ENCODE results near the gene AASS. TPM values are rescaled to one million over a fixed set of nuclear protein-coding genes. Genes with fewer than 3 reads are reported as not detected.

Gene AASS
- total RNA-seq, 4 donors from 2014 or later = 52.5 to 128 (median 67.1) TPM

- TF ChIP-seq CTCF (IDR thresholded peaks at IDR 0.05; ENCODE audit: low read depth) = no peak
These were observed 11.5 kb upstream of the AASS start for GRCh38 chr7:122155566-122155965.

- TF ChIP-seq CTCF (IDR thresholded peaks at IDR 0.05; ENCODE audit: low read depth) = no peak
These were observed 4.8 kb upstream of the AASS start for GRCh38 chr7:122148878-122149277.

DNA sequence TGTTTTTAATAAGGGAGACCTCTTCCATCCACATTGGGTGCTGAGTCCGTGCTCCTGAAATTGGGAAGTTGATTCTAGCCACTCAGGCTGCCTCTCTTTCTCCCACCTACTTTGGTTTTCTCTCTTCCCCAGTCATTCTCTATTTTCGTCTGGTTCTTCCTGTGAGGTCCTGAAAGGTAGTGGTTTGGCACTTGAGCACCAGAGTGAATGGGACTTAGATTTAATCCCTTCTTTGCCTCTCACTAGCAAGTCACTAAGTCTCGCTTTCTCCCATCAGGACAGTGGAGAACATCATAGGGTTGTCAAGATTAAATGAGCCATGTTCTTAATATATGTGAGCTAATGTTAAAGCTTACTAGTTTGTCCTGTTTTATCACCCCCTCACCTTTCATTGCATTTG, 4.0 kb upstream of the AASS start:
- no peak for TF ChIP-seq CTCF (IDR thresholded peaks at IDR 0.05; ENCODE audit: low read depth)

DNA sequence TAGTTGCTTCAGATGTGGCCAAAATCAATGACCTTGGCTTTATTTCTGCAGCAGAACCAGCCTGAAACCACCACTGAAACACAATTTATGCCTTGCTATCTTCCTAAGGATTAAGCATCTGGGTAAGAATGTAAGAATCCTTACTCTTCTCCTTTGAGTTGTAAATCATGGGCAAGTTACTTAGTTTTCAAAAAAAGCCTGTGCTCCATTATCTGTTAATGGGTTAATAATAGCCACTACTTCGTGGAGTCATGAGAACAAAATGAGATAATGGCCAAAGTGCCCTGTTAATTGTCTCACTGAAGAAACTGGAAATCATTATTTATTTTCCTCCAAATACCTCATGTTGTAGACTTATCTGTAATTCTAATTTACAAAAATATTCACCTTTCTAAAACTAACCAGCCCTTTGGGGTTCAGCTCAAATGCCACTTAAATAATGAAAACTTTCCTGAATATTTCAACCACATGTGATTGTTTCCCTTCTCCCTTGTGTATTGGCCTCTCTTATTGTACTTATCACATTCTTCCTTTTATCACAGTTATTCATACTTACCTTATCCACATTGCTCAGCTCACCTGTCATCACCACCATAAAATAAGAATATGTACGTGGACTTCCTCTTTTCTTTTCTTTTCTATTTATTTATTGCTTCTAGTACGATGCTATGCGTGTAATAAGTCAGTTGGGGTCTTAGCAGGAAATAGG, 2.0 kb upstream of the AASS start:
- no peak for TF ChIP-seq CTCF (IDR thresholded peaks at IDR 0.05; ENCODE audit: low read depth)

DNA sequence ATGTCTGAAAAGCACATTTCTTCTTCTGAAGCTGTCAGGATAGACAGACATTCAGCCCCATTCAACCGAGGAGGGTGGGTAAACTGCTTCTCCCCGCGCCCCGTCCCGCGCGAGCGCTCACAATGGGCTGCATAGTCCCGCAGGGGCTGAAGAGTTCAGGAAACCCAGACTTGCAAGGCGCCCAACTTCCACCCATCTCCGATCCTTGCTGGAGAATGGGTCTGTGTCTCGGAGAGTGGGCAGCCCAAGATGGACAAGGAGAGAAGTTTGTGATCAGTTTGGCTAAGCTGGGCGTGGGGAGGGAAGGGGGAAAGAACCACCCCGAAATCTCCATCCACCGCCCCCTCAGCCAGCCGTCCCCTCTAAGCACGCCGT, 686 bp downstream of the AASS start:
- no peak for TF ChIP-seq CTCF (IDR thresholded peaks at IDR 0.05; ENCODE audit: low read depth)

DNA sequence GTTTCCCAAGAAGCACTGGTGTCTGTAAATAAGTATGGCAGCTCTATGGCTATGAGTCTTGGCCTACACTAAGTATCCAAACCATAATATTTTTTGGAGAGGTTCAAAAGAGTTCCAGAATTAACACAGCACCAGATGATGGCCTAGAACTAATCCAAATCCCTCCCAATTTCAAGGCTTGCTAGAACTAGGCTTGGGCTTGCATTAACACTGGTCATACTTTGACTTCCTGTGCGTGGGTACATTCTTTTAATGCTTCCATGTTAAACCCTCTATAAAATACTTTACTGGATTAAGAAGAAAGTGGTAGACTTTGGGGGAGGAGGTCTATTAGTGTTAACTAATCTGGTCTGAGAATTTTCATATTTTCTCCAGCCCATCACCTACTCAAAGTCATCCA, 3.1 kb downstream of the AASS start:
- no peak for TF ChIP-seq CTCF (IDR thresholded peaks at IDR 0.05; ENCODE audit: low read depth)

DNA sequence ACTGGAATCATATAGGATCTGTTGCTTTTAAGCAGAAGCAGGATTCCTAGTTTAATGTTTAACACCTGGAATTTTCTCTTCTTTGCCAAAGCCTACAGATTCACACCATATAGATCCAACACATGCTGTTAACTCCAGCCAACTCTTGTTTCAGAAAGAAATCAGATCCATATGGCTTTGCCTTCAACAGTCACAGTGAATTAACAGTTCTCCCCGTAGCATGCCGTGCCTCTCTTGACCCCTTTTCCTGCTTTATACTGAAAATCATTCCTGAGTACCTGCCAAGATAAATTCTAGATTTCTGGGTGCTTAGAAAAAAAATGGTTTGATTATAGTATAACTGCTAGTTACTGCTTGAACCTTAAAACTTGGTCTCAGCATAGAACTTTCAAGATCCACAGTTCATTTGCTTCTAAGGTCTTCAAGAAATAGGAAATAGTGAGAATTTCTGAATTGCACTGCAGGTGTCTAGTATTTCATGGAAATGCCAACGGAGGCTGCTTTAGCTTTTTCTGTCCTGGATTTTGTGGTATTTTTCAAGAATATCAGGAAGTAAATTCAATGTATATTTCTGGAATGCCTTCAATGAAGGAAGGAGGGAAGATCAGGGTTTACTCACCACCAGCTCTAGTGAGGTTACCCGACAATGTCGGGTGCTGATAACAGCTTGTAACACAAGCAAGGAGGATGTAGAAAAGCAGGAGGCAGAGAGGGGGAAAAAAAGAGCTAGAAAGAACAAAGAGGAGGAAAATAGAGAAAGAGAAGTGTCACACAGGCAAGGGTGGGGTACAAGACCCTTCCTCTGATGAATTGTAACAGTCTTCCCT, 6.6 kb downstream of the AASS start:
- TF ChIP-seq CTCF (IDR thresholded peaks at IDR 0.05; ENCODE audit: low read depth) = no peak

All from subcutaneous adipose tissue (tissue), 4 donors.